NCI-H69 (cell line): ENCODE data around the gene GAGE12D.
"Not testable (repeated sequence)": the region's sequence is repeated elsewhere in the genome, so short reads cannot be mapped to it uniquely, and the experiment has no call there.

Source experiments
- DNase-seq: peaks from one replicate; lab custom pipeline; 2025; lab: John Stamatoyannopoulos, UW

Gene GAGE12D, protein sequence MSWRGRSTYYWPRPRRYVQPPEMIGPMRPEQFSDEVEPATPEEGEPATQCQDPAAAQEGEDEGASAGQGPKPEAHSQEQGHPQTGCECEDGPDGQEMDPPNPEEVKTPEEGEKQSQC

DNA sequence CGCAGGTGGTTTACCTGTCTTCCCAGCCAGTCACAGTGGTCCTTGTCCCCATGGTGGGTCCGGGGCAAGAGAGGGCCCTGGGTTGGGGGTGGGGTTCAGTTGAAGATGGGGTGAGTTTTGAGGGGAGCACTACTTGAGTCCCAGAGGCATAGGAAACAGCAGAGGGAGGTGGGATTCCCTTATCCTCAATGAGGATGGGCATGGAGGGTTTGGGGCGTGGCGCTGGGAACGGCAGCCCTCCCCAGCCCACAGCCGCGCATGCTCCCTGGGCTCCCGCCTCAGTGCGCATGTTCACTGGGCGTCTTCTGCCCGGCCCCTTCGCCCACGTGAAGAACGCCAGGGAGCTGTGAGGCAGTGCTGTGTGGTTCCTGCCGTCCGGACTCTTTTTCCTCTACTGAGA is at the start of gene GAGE12D:
Gene GAGE12D, plus strand, starts transcription at position 301 of the 400 bp plus-strand sequence. CDS start 1,155 bp downstream, outside the sequence.
- not testable (repeated sequence) for DNase-seq

DNA sequence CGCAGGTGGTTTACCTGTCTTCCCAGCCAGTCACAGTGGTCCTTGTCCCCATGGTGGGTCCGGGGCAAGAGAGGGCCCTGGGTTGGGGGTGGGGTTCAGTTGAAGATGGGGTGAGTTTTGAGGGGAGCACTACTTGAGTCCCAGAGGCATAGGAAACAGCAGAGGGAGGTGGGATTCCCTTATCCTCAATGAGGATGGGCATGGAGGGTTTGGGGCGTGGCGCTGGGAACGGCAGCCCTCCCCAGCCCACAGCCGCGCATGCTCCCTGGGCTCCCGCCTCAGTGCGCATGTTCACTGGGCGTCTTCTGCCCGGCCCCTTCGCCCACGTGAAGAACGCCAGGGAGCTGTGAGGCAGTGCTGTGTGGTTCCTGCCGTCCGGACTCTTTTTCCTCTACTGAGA is 9.7 kb upstream of the GAGE12D start, which contains the start of gene GAGE12C:
Gene GAGE12C, plus strand, starts transcription at position 301 of the 400 bp plus-strand sequence. CDS start 1,155 bp downstream, outside the sequence.
- not testable (repeated sequence) for DNase-seq

DNA sequence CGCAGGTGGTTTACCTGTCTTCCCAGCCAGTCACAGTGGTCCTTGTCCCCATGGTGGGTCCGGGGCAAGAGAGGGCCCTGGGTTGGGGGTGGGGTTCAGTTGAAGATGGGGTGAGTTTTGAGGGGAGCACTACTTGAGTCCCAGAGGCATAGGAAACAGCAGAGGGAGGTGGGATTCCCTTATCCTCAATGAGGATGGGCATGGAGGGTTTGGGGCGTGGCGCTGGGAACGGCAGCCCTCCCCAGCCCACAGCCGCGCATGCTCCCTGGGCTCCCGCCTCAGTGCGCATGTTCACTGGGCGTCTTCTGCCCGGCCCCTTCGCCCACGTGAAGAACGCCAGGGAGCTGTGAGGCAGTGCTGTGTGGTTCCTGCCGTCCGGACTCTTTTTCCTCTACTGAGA is 9.5 kb downstream of the GAGE12D start, which contains the start of gene GAGE12E:
Gene GAGE12E, plus strand, starts transcription at position 301 of the 400 bp plus-strand sequence. CDS start 1,155 bp downstream, outside the sequence.
- DNase-seq, result not testable (repeated sequence)

DNA sequence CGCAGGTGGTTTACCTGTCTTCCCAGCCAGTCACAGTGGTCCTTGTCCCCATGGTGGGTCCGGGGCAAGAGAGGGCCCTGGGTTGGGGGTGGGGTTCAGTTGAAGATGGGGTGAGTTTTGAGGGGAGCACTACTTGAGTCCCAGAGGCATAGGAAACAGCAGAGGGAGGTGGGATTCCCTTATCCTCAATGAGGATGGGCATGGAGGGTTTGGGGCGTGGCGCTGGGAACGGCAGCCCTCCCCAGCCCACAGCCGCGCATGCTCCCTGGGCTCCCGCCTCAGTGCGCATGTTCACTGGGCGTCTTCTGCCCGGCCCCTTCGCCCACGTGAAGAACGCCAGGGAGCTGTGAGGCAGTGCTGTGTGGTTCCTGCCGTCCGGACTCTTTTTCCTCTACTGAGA is 19.0 kb downstream of the GAGE12D start, which contains the start of gene GAGE12F:
Gene GAGE12F, plus strand, starts transcription at position 301 of the 400 bp plus-strand sequence. CDS start 1,155 bp downstream, outside the sequence.
- DNase-seq, result not testable (repeated sequence)

DNA sequence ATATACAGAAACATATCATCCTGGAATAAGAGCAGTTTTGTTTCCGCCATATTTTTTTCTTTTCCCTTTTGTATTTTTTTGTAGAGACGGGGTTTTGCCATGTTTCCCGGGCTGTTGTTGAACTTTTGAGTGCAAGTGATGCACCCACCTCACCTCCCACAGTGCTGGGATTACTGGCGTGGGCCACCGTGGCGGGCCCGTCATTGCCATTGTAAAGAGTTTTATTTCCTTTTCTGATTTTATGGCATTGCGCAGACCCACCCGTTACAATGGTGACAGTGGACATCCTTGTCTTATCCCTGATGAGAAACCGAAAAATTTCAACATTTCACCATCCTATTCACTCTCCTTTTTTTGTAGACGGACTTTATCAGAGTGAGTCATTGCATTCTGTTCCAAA is 27.2 kb downstream of the GAGE12D start:
- not testable (repeated sequence) for DNase-seq

DNA sequence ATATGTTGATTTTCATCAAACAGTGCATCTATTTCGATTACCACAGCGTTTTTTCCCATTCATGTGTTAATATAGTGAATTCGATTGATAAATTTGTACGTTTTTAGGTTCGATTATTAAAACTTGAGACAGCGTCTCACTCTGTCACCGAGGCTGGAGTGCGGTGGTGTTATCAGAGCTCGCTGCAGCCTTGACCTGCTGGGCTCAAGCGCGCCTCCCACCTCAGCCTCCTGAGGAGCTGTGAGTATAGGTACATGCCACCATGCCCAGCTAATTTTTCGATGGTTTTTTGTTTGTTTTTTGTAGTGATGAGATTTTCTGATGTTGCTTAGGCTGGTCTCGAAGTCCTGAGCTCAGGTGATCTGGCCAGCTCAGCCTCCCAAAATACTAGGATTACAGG is 27.6 kb downstream of the GAGE12D start:
- not testable (repeated sequence) for DNase-seq

DNA sequence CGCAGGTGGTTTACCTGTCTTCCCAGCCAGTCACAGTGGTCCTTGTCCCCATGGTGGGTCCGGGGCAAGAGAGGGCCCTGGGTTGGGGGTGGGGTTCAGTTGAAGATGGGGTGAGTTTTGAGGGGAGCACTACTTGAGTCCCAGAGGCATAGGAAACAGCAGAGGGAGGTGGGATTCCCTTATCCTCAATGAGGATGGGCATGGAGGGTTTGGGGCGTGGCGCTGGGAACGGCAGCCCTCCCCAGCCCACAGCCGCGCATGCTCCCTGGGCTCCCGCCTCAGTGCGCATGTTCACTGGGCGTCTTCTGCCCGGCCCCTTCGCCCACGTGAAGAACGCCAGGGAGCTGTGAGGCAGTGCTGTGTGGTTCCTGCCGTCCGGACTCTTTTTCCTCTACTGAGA is 28.6 kb downstream of the GAGE12D start, which contains the start of gene GAGE12G:
Gene GAGE12G, plus strand, starts transcription at position 301 of the 400 bp plus-strand sequence. CDS start 1,155 bp downstream, outside the sequence.
- not testable (repeated sequence) for DNase-seq

DNA sequence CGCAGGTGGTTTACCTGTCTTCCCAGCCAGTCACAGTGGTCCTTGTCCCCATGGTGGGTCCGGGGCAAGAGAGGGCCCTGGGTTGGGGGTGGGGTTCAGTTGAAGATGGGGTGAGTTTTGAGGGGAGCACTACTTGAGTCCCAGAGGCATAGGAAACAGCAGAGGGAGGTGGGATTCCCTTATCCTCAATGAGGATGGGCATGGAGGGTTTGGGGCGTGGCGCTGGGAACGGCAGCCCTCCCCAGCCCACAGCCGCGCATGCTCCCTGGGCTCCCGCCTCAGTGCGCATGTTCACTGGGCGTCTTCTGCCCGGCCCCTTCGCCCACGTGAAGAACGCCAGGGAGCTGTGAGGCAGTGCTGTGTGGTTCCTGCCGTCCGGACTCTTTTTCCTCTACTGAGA is 38.1 kb downstream of the GAGE12D start, which contains the start of gene GAGE12H:
Gene GAGE12H, plus strand, starts transcription at position 301 of the 400 bp plus-strand sequence. CDS start 1,155 bp downstream, outside the sequence.
- DNase-seq, result not testable (repeated sequence)

DNA sequence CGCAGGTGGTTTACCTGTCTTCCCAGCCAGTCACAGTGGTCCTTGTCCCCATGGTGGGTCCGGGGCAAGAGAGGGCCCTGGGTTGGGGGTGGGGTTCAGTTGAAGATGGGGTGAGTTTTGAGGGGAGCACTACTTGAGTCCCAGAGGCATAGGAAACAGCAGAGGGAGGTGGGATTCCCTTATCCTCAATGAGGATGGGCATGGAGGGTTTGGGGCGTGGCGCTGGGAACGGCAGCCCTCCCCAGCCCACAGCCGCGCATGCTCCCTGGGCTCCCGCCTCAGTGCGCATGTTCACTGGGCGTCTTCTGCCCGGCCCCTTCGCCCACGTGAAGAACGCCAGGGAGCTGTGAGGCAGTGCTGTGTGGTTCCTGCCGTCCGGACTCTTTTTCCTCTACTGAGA is 47.7 kb downstream of the GAGE12D start, which contains the start of gene GAGE2A:
Gene GAGE2A, plus strand, starts transcription at position 301 of the 400 bp plus-strand sequence. CDS start 1,155 bp downstream, outside the sequence.
- DNase-seq, result not testable (repeated sequence)

DNA sequence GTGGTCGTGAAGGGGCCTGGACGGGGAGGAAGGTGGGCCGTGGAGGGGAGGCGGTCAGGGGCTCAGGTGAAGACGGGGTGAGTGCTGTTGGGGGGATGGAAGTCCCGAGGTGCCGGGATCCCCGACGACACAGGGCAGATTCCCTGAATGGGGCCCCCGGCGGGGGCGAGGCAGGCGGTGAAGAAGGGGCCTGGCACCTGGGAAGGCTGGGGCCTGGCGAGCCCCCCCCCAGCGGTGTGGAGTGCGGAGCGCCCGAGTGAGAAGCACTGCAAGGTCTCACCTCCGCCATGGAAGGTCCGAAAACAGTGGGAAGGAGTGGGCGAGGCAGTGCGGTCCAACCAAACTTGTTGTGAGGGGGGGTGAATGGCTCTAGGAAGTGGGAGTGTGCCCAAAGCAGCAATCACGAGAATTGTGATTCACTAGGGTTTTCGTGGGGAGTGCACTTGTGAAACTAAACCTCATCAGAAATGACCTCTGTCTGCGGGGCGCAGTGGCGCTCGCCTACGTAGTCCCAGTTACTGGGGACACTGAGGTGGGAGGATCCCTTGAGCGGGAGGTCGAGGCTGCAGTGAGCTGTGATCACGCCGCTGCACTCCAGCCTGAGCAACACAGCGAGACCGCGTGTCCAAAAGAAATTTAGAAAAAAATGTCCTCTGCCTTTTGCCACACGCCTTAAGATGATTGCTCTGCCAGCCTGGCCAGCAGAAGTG is 48.4 kb downstream of the GAGE12D start:
- not testable (repeated sequence) for DNase-seq

DNA sequence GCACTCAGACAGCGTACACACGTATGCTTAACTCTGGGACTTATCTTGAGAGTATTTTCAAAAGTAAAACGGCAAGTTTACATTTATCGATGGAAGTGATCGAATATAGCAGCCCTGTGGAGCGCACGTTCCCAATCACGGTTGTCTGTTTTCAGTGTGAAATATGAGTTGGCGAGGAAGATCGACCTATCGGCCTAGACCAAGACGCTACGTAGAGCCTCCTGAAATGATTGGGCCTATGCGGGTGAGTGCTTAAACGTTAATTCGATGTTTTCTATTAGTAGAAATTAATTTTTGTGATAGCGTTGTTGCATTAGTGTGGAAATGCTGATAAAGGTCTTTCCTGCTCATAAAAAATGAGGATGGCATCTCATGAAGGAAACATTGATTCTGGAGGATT is 49.0 kb downstream of the GAGE12D start:
- DNase-seq, result not testable (repeated sequence)
